Liver (tissue), 9 donors: ENCODE data around the gene SPRYD3. TPM values are rescaled to one million over a fixed set of nuclear protein-coding genes. Genes with fewer than 3 reads are reported as not detected.

Experiments used
- DNase-seq: peaks from one replicate; pipeline ENCODE4 v3.0.0-alpha.2; 2017; ENCODE audit warnings: low spot score
- H3K27ac ChIP-seq, 2 donors: one replicate each; pipeline ENCODE4 v1.7.0; 2013; ENCODE audit warnings: inconsistent platforms in 2 of 2, low read length in 2 of 2, control low read depth in 1 of 2, low read depth in 1 of 2, mild to moderate bottlenecking in 1 of 2
- H3K27me3 ChIP-seq, 4 donors: one replicate each; pipeline versions ENCODE4 v1.6.1 to v1.7.0; 2013; ENCODE audit warnings: low read length in 3 of 4, inconsistent platforms in 1 of 4, mild to moderate bottlenecking in 1 of 4, moderate library complexity in 1 of 4; ENCODE audit not compliant: control insufficient read depth in 4 of 4, insufficient read depth in 4 of 4
- H3K36me3 ChIP-seq, 4 donors: one replicate each; pipeline versions ENCODE4 v1.6.1 to v1.7.0; 2013; ENCODE audit warnings: low read length in 3 of 4, mild to moderate bottlenecking in 3 of 4, low read depth in 1 of 4, moderate library complexity in 1 of 4; ENCODE audit not compliant: control insufficient read depth in 4 of 4, insufficient read depth in 3 of 4
- H3K4me1 ChIP-seq, 4 donors: one replicate each; pipeline versions ENCODE4 v1.6.1 to v1.7.0; 2013; ENCODE audit warnings: low read length in 3 of 4, mild to moderate bottlenecking in 3 of 4, moderate library complexity in 1 of 4; ENCODE audit not compliant: control insufficient read depth in 4 of 4, insufficient read depth in 4 of 4
- H3K4me3 ChIP-seq, 3 donors: one replicate each; pipeline versions ENCODE4 v1.6.1 to v1.7.0; 2013; ENCODE audit warnings: low read length in 3 of 3, control low read depth in 1 of 3, low read depth in 1 of 3, mild to moderate bottlenecking in 1 of 3
- H3K9ac ChIP-seq, 2 donors: one replicate each; pipeline ENCODE4 v1.7.0; 2013; ENCODE audit warnings: low read length in 2 of 2, mild to moderate bottlenecking in 2 of 2, moderate library complexity in 2 of 2, control low read depth in 1 of 2, low read depth in 1 of 2
- H3K9me3 ChIP-seq, 4 donors: one replicate each; pipeline versions ENCODE4 v1.6.1 to v1.7.0; 2013; ENCODE audit warnings: low read length in 3 of 4; ENCODE audit not compliant: control insufficient read depth in 4 of 4
- EGR1 ChIP-seq, 2 donors: IDR thresholded peaks; 2 replicates each; pipeline ENCODE4 v1.6.1; 2016 to 2018; ENCODE audit warnings: antibody characterized with exemption in 2 of 2, low read depth in 2 of 2
- FOXA1 ChIP-seq: IDR thresholded peaks from 2 replicates; pipeline ENCODE4 v1.6.1; 2016; ENCODE audit warnings: antibody characterized with exemption
- FOXA2 ChIP-seq: IDR thresholded peaks from 2 replicates; pipeline ENCODE4 v1.6.1; 2016; ENCODE audit warnings: antibody characterized with exemption
- GABPA ChIP-seq, 2 donors: IDR thresholded peaks in 1 of 2; conservative IDR thresholded peaks in 1 of 2; 2 replicates each; pipeline ENCODE4 v1.6.1; 2016; ENCODE audit warnings: antibody characterized with exemption in 2 of 2, mild to moderate bottlenecking in 1 of 2, moderate library complexity in 1 of 2
- HNF4A ChIP-seq, 2 donors: conservative IDR thresholded peaks; 2 replicates each; pipeline ENCODE4 v1.6.1; 2016; ENCODE audit warnings: antibody characterized with exemption in 2 of 2, mild to moderate bottlenecking in 2 of 2
- HNF4G ChIP-seq: IDR thresholded peaks from 2 replicates; pipeline ENCODE4 v1.6.1; 2016; ENCODE audit warnings: antibody characterized with exemption
- JUND ChIP-seq, 2 donors: IDR thresholded peaks; 2 replicates each; pipeline ENCODE4 v1.6.1; 2016; ENCODE audit warnings: antibody characterized with exemption in 2 of 2
- MAX ChIP-seq: IDR thresholded peaks from 2 replicates; pipeline ENCODE4 v1.6.1; 2016; ENCODE audit warnings: antibody characterized with exemption
- NR2F2 ChIP-seq: IDR thresholded peaks from 2 replicates; pipeline ENCODE4 v1.6.1; 2016; ENCODE audit warnings: antibody characterized with exemption
- REST ChIP-seq: IDR thresholded peaks from 2 replicates; pipeline ENCODE4 v1.6.1; 2016; ENCODE audit warnings: antibody characterized with exemption, mild to moderate bottlenecking
- RXRA ChIP-seq, 2 donors: IDR thresholded peaks; 2 replicates each; pipeline ENCODE4 v1.6.1; 2017 to 2018; ENCODE audit warnings: antibody characterized with exemption in 2 of 2, mild to moderate bottlenecking in 1 of 2
- SP1 ChIP-seq: IDR thresholded peaks from 2 replicates; pipeline ENCODE4 v1.6.1; 2018; ENCODE audit warnings: antibody characterized with exemption, mild to moderate bottlenecking
- TAF1 ChIP-seq: conservative IDR thresholded peaks from 2 replicates; pipeline ENCODE4 v1.6.1; 2016; ENCODE audit warnings: antibody characterized with exemption, mild to moderate bottlenecking
- YY1 ChIP-seq: IDR thresholded peaks from 2 replicates; pipeline ENCODE4 v1.6.1; 2016; ENCODE audit warnings: antibody characterized with exemption, mild to moderate bottlenecking
- ZBTB33 ChIP-seq: IDR thresholded peaks from 2 replicates; pipeline ENCODE4 v1.6.1; 2016; ENCODE audit warnings: antibody characterized with exemption
- WGBS: extraction: QIAGEN DNeasy Blood & Tissue Kit; methylation state at CpG from one replicate; pipeline ENCODE4 v1.1.7; 2013; 5-methylcytosine and 5-hydroxymethylcytosine counted together
- polyA plus RNA-seq, 2 donors: library from polyadenylated mRNA; stranded (reverse) in 1 of 2; unstranded in 1 of 2; fragments of 200-250 nt in 1 of 2; fragments of >200 nt in 1 of 2; fragmentation: Nextera tagmentation in 1 of 2; extraction: Ambion mirVana in 1 of 2; gene quantifications; one replicate each; pipeline versions ENCODE4 v1.2.1 to v1.2.3, GENCODE V29; 2013 to 2015
- total RNA-seq, 2 donors: library from RNA; depleted of rRNA; stranded (reverse); fragments of >200 nt; gene quantifications; one replicate each; pipeline ENCODE4 v1.2.3, GENCODE V29; 2014
- TF ChIP-seq, protein P1 (sequence below): fragments of 150-350 bp; IDR thresholded peaks from 2 replicates; pipeline ENCODE4 v1.5.1; 2017; ENCODE audit warnings: improper control_type of control experiment, low read depth, low read length; ENCODE audit not compliant: missing input control
- donor health status: healthy.
- donor health status: healthy.
- donor health status: healthy.
- donor health status: healthy.
- donor health status: healthy.

SPRYD3 gene
- total and polyA plus RNA-seq, 4 donors: 6.0 to 20.3 (median 13.3) TPM

DNA sequence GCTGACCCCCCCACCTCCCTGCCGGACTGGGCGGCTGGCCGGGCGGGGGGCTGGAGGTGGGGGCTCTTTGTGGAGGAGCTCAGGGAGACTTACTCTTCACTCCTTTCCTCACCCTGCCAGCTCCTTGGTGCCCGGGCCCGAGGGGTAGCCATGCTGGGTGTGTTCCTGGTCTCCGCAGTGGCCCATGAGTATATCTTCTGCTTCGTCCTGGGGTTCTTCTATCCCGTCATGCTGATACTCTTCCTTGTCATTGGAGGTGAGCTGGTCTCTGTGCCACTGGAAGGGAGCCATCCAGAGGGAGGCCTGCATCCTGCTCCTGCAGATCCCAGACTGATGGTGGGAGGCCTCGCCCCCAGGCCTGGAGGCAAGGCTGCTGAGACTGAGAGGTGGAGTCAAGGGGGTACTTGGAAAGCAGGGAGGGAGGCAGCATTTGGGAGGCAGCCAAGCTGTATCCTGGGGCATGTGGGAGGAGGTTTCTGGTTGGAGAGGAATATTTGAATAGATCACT is 43.8 kb upstream of the SPRYD3 start:
- Histone ChIP-seq H3K9me3 (no peaks in the 10 kb centered on the region), H3K4me1 (no peaks in the 10 kb centered on the region), H3K27ac (no peak overlapping the region), H3K27me3 (no peaks in the 10 kb centered on the region), H3K9ac (no peak overlapping the region), H3K36me3 (no peaks in the 10 kb centered on the region), H3K4me3 (no peak overlapping the region)
- 97% methylated on average over 10 of the region's 10 CpGs for WGBS
- TF ChIP-seq HNF4A (conservative IDR thresholded peaks at IDR 0.05): no peak
- no peak for TF ChIP-seq ZBTB33
- TF ChIP-seq YY1: no peak
- no peak for TF ChIP-seq JUND (IDR thresholded peaks at IDR 0.05)
- no peak for TF ChIP-seq FOXA1
- TF ChIP-seq SP1: no peak
- TF ChIP-seq GABPA (IDR thresholded peaks at IDR 0.05 in 1 of 2, conservative IDR thresholded peaks at IDR 0.05 in 1 of 2): no peak
- no peak for TF ChIP-seq FOXA2
- no peak for TF ChIP-seq RXRA (IDR thresholded peaks at IDR 0.05)
- TF ChIP-seq TAF1: no peak
- TF ChIP-seq NR2F2: no peak
- no peak for TF ChIP-seq HNF4G
- no peak for TF ChIP-seq MAX
- TF ChIP-seq EGR1 (IDR thresholded peaks at IDR 0.05; ENCODE audit: low read depth in 2 of 2): no peak
- TF ChIP-seq REST: no peak
- TF ChIP-seq, protein P1, sequence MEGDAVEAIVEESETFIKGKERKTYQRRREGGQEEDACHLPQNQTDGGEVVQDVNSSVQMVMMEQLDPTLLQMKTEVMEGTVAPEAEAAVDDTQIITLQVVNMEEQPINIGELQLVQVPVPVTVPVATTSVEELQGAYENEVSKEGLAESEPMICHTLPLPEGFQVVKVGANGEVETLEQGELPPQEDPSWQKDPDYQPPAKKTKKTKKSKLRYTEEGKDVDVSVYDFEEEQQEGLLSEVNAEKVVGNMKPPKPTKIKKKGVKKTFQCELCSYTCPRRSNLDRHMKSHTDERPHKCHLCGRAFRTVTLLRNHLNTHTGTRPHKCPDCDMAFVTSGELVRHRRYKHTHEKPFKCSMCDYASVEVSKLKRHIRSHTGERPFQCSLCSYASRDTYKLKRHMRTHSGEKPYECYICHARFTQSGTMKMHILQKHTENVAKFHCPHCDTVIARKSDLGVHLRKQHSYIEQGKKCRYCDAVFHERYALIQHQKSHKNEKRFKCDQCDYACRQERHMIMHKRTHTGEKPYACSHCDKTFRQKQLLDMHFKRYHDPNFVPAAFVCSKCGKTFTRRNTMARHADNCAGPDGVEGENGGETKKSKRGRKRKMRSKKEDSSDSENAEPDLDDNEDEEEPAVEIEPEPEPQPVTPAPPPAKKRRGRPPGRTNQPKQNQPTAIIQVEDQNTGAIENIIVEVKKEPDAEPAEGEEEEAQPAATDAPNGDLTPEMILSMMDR: no peak
- DNase-seq: no peak
